ENCODE measurements around the gene TCF12.

The TCF12 gene

GRCh38 chr15:57152666-57153539 lies 234.5 kb downstream of the TCF12 start:
- H3K36me3 ChIP-seq (ENCODE audit: insufficient read depth, low read length) = peaks cover 27% of the 10 kb centered on the region
- no peaks in the 10 kb centered on the region for H3K79me2 ChIP-seq (ENCODE audit: insufficient read depth, low read length)
- H2AFZ ChIP-seq (ENCODE audit: low read length) = no peak overlapping the region
- H3K4me2 ChIP-seq (ENCODE audit: low read depth, low read length, poor library complexity, severe bottlenecking) = no peak overlapping the region
- no peaks in the 10 kb centered on the region for H3F3A ChIP-seq (ENCODE audit: low read depth)
- no peaks in the 10 kb centered on the region for H3K4me1 ChIP-seq (ENCODE audit: insufficient read depth, low read length, poor library complexity, severe bottlenecking)
- H4K20me1 ChIP-seq (ENCODE audit: insufficient read depth, low read length, poor library complexity, severe bottlenecking) = no peaks in the 10 kb centered on the region
- H3K27me3 ChIP-seq (ENCODE audit: insufficient read depth, low read length, poor library complexity, severe bottlenecking) = no peaks in the 10 kb centered on the region
- no peak for TF ChIP-seq CTCF (conservative IDR thresholded peaks at IDR 0.05; ENCODE audit: low read length)
- no peak for TF ChIP-seq EZH2phosphoT487 (IDR thresholded peaks at IDR 0.05; ENCODE audit: borderline replicate concordance)
- H3K4me3 ChIP-seq (ENCODE audit: low read length, poor library complexity, severe bottlenecking) = no peak overlapping the region
- H3K9me3 ChIP-seq (ENCODE audit: insufficient read depth, low read depth, low read length) = peaks cover 17% of the 10 kb centered on the region
- H3K9me2 ChIP-seq (replicated peaks; ENCODE audit: low read depth, low read length) = no peaks in the 10 kb centered on the region
- no peak overlapping the region for H3K9ac ChIP-seq (ENCODE audit: low read depth, low read length, poor library complexity, severe bottlenecking)

- Histone ChIP-seq H2AFZ (ENCODE audit: low read length) (no peak overlapping the region), H3K4me3 (ENCODE audit: low read length, poor library complexity, severe bottlenecking) (no peak overlapping the region), H3K9ac (ENCODE audit: low read depth, low read length, poor library complexity, severe bottlenecking) (no peak overlapping the region)
These were observed 237.9 kb downstream of the TCF12 start for GRCh38 chr15:57156210-57156884.

GRCh38 chr15:57158589-57158988 lies 240.1 kb downstream of the TCF12 start:
- no peaks in the 10 kb centered on the region for H3K4me1 ChIP-seq (ENCODE audit: insufficient read depth, low read length, poor library complexity, severe bottlenecking)
- no peaks in the 10 kb centered on the region for H3K27me3 ChIP-seq (ENCODE audit: insufficient read depth, low read length, poor library complexity, severe bottlenecking)
- no peak overlapping the region for H3K4me2 ChIP-seq (ENCODE audit: low read depth, low read length, poor library complexity, severe bottlenecking)
- no peaks in the 10 kb centered on the region for H3K9me2 ChIP-seq (replicated peaks; ENCODE audit: low read depth, low read length)
- H3F3A ChIP-seq (ENCODE audit: low read depth) = no peaks in the 10 kb centered on the region
- H3K9ac ChIP-seq (ENCODE audit: low read depth, low read length, poor library complexity, severe bottlenecking) = no peak overlapping the region
- no peaks in the 10 kb centered on the region for H3K9me3 ChIP-seq (ENCODE audit: insufficient read depth, low read depth, low read length)
- no peaks in the 10 kb centered on the region for H3K79me2 ChIP-seq (ENCODE audit: insufficient read depth, low read length)
- no peak for TF ChIP-seq CTCF (conservative IDR thresholded peaks at IDR 0.05; ENCODE audit: low read length)
- TF ChIP-seq EZH2phosphoT487 (IDR thresholded peaks at IDR 0.05; ENCODE audit: borderline replicate concordance) = no peak
- H3K36me3 ChIP-seq (ENCODE audit: insufficient read depth, low read length) = peaks cover 4% of the 10 kb centered on the region; the same call in 1 of the 2 replicates
- no peak overlapping the region for H2AFZ ChIP-seq (ENCODE audit: low read length)
- H4K20me1 ChIP-seq (ENCODE audit: insufficient read depth, low read length, poor library complexity, severe bottlenecking) = no peaks in the 10 kb centered on the region
- H3K4me3 ChIP-seq (ENCODE audit: low read length, poor library complexity, severe bottlenecking) = no peak overlapping the region

More at GRCh38 chr15:57156210-57156884, 237.9 kb downstream of the TCF12 start:
- Histone ChIP-seq H3K27me3 (ENCODE audit: insufficient read depth, low read length, poor library complexity, severe bottlenecking) (no peaks in the 10 kb centered on the region), H3K9me2 (replicated peaks; ENCODE audit: low read depth, low read length) (no peaks in the 10 kb centered on the region), H3K4me2 (ENCODE audit: low read depth, low read length, poor library complexity, severe bottlenecking) (no peak overlapping the region), H3K4me1 (ENCODE audit: insufficient read depth, low read length, poor library complexity, severe bottlenecking) (no peaks in the 10 kb centered on the region), H3F3A (ENCODE audit: low read depth) (no peaks in the 10 kb centered on the region), H3K36me3 (ENCODE audit: insufficient read depth, low read length) (peaks cover 19% of the 10 kb centered on the region), H3K79me2 (ENCODE audit: insufficient read depth, low read length) (no peaks in the 10 kb centered on the region), H3K9me3 (ENCODE audit: insufficient read depth, low read depth, low read length) (peaks cover 13% of the 10 kb centered on the region), H4K20me1 (ENCODE audit: insufficient read depth, low read length, poor library complexity, severe bottlenecking) (no peaks in the 10 kb centered on the region)
- TF ChIP-seq CTCF (conservative IDR thresholded peaks at IDR 0.05; ENCODE audit: low read length) (no peak), EZH2phosphoT487 (IDR thresholded peaks at IDR 0.05; ENCODE audit: borderline replicate concordance) (no peak)
